GM10266 (cell line): ENCODE results near the gene SERP1.

Experiments used
- DNase-seq: peaks from one replicate; pipeline ENCODE4 v3.0.0; 2012; ENCODE audit errors: extremely low spot score
- TF ChIP-seq, protein P1 (sequence below): IDR thresholded peaks from 2 replicates; pipeline ENCODE4 v1.5.1; 2012; ENCODE audit warnings: mild to moderate bottlenecking, low read depth; ENCODE audit not compliant: control insufficient read depth, insufficient read depth; ENCODE audit errors: missing control alignments

Gene SERP1

GRCh38 chr3:150581174-150581573 lies 34.9 kb upstream of the SERP1 start:
- no peak for DNase-seq
- TF ChIP-seq, protein P1, sequence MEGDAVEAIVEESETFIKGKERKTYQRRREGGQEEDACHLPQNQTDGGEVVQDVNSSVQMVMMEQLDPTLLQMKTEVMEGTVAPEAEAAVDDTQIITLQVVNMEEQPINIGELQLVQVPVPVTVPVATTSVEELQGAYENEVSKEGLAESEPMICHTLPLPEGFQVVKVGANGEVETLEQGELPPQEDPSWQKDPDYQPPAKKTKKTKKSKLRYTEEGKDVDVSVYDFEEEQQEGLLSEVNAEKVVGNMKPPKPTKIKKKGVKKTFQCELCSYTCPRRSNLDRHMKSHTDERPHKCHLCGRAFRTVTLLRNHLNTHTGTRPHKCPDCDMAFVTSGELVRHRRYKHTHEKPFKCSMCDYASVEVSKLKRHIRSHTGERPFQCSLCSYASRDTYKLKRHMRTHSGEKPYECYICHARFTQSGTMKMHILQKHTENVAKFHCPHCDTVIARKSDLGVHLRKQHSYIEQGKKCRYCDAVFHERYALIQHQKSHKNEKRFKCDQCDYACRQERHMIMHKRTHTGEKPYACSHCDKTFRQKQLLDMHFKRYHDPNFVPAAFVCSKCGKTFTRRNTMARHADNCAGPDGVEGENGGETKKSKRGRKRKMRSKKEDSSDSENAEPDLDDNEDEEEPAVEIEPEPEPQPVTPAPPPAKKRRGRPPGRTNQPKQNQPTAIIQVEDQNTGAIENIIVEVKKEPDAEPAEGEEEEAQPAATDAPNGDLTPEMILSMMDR, result no peak

DNA sequence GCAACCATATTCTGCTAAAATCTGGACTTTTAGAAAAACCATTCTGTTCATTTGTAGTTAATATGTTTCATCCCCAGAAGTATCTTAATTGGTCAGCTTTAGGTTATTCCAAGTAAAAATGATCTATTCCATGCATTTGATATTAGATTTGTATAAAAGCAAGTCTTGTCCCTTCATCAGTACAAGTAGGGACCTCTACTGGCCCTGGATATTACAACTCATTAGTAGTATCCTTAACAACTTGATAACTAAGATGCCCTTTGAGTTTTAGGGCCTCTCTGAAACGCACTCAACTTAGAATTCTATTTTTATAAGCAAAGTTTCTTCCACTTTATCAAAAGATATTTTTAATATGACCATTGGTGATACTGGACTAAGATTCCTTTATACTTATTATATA lies 31.6 kb upstream of the SERP1 start:
- TF ChIP-seq, protein P1, result peak; percentile 14
- DNase-seq, result no peak

- DNase-seq, result no peak
- TF ChIP-seq, protein P1, result no peak
These were observed 21.0 kb upstream of the SERP1 start for GRCh38 chr3:150567328-150567727.

DNA sequence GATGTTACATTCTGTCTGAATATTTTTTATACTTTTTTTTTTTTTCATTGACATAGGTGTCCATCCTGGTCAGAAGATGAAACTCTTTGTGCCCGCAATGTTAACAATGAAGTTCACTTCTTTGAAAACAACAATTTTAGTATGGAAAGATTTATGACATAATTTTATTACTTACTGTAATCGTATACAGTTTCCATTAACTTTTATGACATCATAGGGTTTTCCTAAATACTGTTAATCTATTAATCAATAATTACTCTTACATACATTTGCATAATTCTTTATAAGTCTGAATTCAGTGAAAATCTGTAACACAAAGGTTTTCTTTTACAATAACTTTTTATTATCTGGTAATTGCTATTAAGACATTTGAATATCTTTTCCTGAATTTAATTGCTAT lies 17.9 kb upstream of the SERP1 start:
- TF ChIP-seq, protein P1, result no peak

DNA sequence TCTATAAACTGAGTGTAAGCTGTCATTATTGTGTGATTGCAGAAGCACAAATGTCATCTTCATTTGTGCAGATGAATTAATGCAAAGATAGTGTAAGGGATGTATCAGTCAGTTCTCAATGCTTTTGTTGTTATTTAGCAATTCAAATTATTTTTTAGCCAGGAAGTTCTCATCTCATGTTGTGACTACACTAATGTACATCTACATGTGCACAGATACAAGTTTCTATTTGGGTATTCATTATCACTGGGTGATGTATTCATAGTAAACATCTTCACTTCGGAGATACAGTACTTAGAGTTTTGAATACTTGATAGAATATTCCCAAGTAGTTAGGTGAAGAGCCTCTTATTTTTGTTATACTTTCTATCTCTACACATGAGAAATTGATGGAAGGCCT lies 11.4 kb upstream of the SERP1 start:
- TF ChIP-seq, protein P1, result no peak
- DNase-seq, result no peak

More for the DNA sequence above, 17.9 kb upstream of the SERP1 start:
- DNase-seq, result no peak

- no peak for DNase-seq
- TF ChIP-seq, protein P1, result no peak
These were observed 10.5 kb upstream of the SERP1 start for GRCh38 chr3:150556792-150557191.

DNA sequence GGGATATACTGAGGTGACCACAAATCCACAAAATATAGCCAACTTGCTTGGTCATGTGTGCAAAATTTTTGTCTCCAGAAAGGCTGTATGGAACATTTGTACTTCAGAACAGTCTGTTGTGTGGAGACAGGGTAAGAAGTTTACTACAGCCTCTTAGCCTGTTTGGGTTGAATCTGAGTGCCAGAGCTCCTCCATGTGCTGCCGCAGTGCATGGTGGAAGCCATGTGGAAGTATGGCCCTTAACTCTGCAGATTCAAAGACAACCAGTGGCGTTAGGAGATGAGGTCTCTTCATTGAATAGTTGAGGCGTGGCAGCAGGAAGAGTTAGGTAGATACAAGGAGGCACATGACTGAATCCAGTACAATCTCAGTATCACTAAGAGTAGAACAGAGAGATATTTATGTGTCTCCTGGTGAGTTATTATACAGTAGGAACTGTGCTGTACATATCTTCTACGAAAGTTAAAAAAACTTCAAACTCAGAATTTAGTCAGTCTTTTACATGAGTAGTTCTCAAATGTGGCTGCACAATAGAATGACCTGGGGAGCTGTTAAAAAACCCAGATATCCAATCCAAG lies 9.7 kb upstream of the SERP1 start:
- no peak for DNase-seq
- TF ChIP-seq, protein P1, result no peak
